Cardiac muscle cell (in vitro differentiated cells and primary cell): ENCODE results near the gene NXN. TPM values are rescaled to one million over a fixed set of nuclear protein-coding genes. Genes with fewer than 3 reads are reported as not detected.
A peak's percentile ranks its signal among the peaks of the same experiment; 100 is the strongest.
"Not testable (repeated sequence)": the region's sequence is repeated elsewhere in the genome, so short reads cannot be mapped to it uniquely, and the experiment has no call there.

Experiments used
- DNase-seq, 2 donors: peaks; one replicate each; pipeline versions ENCODE4 v3.0.0 to v3.0.0-alpha.2; 2010 to 2017; ENCODE audit warnings: low read depth in 1 of 2, low spot score in 1 of 2
- H3K27ac ChIP-seq: fragments of 200-600 bp; sonication (generic); 2 replicates; pipeline ENCODE4 v1.5.1; 2016
- H3K27me3 ChIP-seq: fragments of 200-600 bp; sonication (generic); 2 replicates; pipeline ENCODE4 v1.6.0; 2016; ENCODE audit warnings: control low read depth
- H3K36me3 ChIP-seq: fragments of 200-600 bp; sonication (generic); 2 replicates; pipeline ENCODE4 v1.5.1; 2016; ENCODE audit warnings: control low read depth
- H3K4me1 ChIP-seq: fragments of 200-600 bp; sonication (generic); 2 replicates; pipeline ENCODE4 v1.8.1; 2017; ENCODE audit warnings: low read depth, mild to moderate bottlenecking, mixed run types
- H3K4me3 ChIP-seq: fragments of 200-600 bp; sonication (generic); 2 replicates; pipeline ENCODE4 v1.5.1; 2016; ENCODE audit warnings: mild to moderate bottlenecking
- H3K9me3 ChIP-seq: fragments of 200-600 bp; sonication (generic); 2 replicates; pipeline ENCODE4 v1.5.1; 2017; ENCODE audit warnings: low read depth, mild to moderate bottlenecking, control low read depth
- polyA plus RNA-seq: library from polyadenylated mRNA; unstranded; fragments of >200 nt; fragmentation: Nextera tagmentation; extraction: Ambion mirVana; gene quantifications from 2 replicates; pipeline ENCODE4 v1.2.1, GENCODE V29; 2016
- total RNA-seq: library from RNA; depleted of rRNA; stranded (reverse); fragments of >200 nt; gene quantifications from 2 replicates; pipeline ENCODE4 v1.2.3, GENCODE V29; 2016
- TF ChIP-seq, protein P1 (sequence below): IDR thresholded peaks from 2 replicates; pipeline ENCODE4 v1.5.1; 2012; ENCODE audit warnings: low read depth, mild to moderate bottlenecking, low read length

The NXN gene
- total and polyA plus RNA-seq, 2 experiments from 2014 or later = 120 to 122 TPM

DNA sequence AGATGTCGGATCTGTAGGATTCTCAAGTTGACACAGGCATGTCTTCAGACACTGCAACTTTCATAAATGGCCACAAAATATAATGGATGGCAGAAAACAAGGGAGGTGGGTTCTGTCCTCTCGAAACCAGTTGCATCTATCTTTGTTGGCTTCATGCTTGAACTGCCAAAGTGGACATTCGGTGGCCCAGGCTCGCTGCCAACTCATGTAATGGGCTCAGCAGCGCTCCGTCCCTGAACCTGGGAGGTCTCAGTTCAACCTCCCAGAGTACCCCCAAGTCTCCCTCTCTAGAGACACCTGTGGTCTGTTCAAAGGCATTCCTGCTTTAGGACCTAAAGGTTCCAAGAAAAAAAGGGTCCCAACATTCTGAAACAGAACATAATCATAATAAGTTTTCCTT is 71.9 kb downstream of the NXN start:
- Histone ChIP-seq H3K4me3 (no peak overlapping the region), H3K36me3 (no peaks in the 10 kb centered on the region), H3K27me3 (no peaks in the 10 kb centered on the region), H3K9me3 (no peaks in the 10 kb centered on the region), H3K4me1 (peaks cover 18% of the 10 kb centered on the region), H3K27ac (no peak overlapping the region)
- TF ChIP-seq, protein P1, sequence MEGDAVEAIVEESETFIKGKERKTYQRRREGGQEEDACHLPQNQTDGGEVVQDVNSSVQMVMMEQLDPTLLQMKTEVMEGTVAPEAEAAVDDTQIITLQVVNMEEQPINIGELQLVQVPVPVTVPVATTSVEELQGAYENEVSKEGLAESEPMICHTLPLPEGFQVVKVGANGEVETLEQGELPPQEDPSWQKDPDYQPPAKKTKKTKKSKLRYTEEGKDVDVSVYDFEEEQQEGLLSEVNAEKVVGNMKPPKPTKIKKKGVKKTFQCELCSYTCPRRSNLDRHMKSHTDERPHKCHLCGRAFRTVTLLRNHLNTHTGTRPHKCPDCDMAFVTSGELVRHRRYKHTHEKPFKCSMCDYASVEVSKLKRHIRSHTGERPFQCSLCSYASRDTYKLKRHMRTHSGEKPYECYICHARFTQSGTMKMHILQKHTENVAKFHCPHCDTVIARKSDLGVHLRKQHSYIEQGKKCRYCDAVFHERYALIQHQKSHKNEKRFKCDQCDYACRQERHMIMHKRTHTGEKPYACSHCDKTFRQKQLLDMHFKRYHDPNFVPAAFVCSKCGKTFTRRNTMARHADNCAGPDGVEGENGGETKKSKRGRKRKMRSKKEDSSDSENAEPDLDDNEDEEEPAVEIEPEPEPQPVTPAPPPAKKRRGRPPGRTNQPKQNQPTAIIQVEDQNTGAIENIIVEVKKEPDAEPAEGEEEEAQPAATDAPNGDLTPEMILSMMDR = no peak
- DNase-seq = no peak

DNA sequence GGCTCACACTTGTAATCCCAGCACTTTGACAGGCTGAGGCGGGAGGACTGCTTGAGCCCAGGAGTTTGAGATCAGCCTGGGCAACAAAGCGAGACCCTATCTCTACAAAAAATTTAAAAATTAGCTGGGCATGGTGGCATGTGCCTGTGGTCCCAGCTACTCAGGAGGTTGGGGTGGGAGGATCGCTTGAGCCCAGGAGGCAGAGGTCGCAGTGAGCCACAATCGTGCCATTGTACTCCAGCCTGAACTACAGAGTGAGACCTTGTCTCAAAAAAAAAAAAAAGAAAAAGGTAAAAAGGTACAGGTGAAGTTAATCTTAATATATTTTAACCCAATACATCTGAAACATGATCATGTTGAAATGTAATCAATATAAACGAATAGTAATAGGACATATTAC is 73.9 kb downstream of the NXN start:
- H3K4me3 ChIP-seq, H3K36me3 ChIP-seq, H3K27me3 ChIP-seq, DNase-seq, H3K9me3 ChIP-seq: not testable (repeated sequence)
- H3K4me1 ChIP-seq = peaks cover 15% of the 10 kb centered on the region
- H3K27ac ChIP-seq = peak overlapping the region; percentile 15

GRCh38 chr17:903691-904481 is 75.7 kb downstream of the NXN start:
- no peaks in the 10 kb centered on the region for H3K27me3 ChIP-seq
- TF ChIP-seq, protein P1 = no peak
- H3K36me3 ChIP-seq = no peaks in the 10 kb centered on the region
- peaks cover 8% of the 10 kb centered on the region for H3K4me1 ChIP-seq
- H3K9me3 ChIP-seq = no peaks in the 10 kb centered on the region
- peak overlapping the region; percentile 52 for H3K27ac ChIP-seq
- peak in 1 of 2 donors; percentile 90 for DNase-seq
- no peak overlapping the region for H3K4me3 ChIP-seq

- H3K4me3 ChIP-seq = no peak overlapping the region
- DNase-seq = no peak
- TF ChIP-seq, protein P1 = no peak
- H3K4me1 ChIP-seq = peaks cover 8% of the 10 kb centered on the region
- H3K27ac ChIP-seq = peak overlapping the region; percentile 57
- H3K27me3 ChIP-seq = no peaks in the 10 kb centered on the region
- no peaks in the 10 kb centered on the region for H3K36me3 ChIP-seq
- no peaks in the 10 kb centered on the region for H3K9me3 ChIP-seq
These were observed 77.1 kb downstream of the NXN start for GRCh38 chr17:902463-902862.

DNA sequence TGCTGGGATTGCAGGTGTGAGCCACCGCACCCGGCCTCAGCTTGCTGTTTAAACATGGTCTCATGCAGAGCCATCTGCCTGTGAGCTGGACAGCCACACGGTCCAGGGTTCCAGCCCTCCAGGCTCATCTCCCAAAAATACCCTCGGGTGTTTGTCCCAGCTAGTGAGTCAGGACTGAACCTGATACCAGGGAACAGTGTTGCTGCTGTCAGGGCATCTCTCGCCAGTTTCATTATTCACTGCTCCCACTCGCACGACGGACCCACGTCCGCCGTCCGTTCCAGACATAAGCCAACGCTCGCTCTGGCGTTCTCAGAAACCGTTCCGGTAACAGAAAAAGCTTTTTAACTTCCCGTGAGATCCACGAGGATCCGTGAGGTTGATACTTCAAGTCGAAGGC is 77.6 kb downstream of the NXN start:
- Histone ChIP-seq H3K27me3 (no peaks in the 10 kb centered on the region), H3K27ac (peak overlapping the region; percentile 57), H3K4me3 (no peak overlapping the region)

More for the DNA sequence above, 77.6 kb downstream of the NXN start:
- Histone ChIP-seq H3K4me1 (peaks cover 8% of the 10 kb centered on the region), H3K36me3 (no peaks in the 10 kb centered on the region), H3K9me3 (no peaks in the 10 kb centered on the region)
- TF ChIP-seq, protein P1 = no peak
- no peak for DNase-seq
